ENCODE data around the gene OLR1.

Gene OLR1

DNA sequence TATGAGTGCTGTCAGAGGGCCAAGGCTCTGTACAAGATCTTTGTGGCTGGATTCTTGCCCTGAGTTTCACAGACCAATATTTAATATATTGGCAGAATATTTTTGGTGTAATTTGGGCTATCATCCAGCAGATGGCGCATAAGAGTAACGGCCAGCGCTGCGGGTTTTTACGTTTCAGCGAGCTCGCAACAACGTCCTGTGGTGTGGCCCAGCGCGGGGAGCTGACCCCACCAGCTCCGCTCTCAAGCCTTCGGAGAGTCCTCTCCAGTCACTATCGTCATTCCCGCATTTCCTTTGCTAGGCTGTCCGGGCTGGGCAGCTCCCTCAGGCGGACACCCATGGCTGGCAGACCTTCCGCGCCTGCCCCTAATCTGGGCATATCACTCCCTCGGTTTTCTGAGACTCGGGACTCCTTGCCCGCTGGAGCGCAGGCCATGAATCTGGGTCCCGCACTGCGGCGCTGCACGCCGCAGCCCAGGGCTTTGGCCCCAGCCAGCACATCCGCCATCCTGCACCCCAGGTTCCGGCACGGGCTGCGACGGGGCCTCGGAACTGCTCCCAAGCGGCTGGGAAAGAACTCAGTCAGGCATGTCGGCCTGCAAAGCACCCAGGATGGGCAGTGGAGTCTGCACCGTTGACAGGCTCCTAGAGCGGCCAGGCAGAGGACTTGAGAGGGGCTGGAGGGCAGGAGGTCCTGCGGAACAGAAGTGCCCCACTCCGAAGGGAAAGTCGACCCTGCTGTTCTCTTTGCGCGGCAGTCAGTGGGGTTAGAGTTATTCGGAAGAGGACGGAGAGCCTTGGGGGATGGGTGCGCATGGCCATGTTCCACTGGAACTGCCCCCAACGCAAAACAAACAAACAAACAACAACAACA lies 18.4 kb downstream of the OLR1 start:
- no peak overlapping the region for H3K27ac ChIP-seq (ENCODE audit: low read length)
- no peaks in the 10 kb centered on the region for H3K4me1 ChIP-seq (ENCODE audit: control insufficient read depth, insufficient read depth, low read length)
- DNase-seq (ENCODE audit: low read depth, low spot score), result peak; percentile 50
- no peaks in the 10 kb centered on the region for H3K27me3 ChIP-seq (ENCODE audit: control insufficient read depth, insufficient read depth, low read length)
- H3K9me3 ChIP-seq (ENCODE audit: control insufficient read depth, insufficient read depth, low read length), result no peaks in the 10 kb centered on the region
- no CpG with 5 or more reads among the region's 46 CpGs for WGBS (ENCODE audit: insufficient coverage, insufficient read length)
- no peaks in the 10 kb centered on the region for H3K36me3 ChIP-seq (ENCODE audit: control insufficient read depth, insufficient read depth, low read length)
- H3K4me3 ChIP-seq (ENCODE audit: low read length), result peak overlapping the region; percentile 50; the same call in 1 of the 2 replicates

DNA sequence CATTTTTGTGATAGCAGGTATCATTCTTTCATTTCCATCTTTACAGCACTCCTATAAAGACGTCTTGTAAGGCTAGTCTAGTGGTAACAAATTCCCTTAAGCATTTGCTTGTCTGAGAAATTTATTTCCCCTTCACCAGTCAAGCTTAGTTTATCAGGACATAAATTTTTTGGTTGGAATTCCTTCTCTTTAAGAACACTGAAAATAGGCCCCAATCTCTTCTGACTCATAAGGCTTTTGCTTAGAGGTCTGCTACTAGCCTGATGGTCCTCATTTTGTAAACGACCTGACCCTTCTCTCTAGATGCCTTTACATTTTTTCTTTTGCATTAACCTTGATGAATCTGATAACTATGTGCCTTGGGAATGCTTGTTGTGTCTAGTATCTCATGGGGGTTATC lies 20.3 kb downstream of the OLR1 start:
- H3K27ac ChIP-seq (ENCODE audit: low read length), result no peak overlapping the region
- H3K36me3 ChIP-seq (ENCODE audit: control insufficient read depth, insufficient read depth, low read length), result no peaks in the 10 kb centered on the region
- WGBS (ENCODE audit: insufficient coverage, insufficient read length), result no CpG with 5 or more reads among the region's 2 CpGs
- H3K4me3 ChIP-seq (ENCODE audit: low read length), result no peak overlapping the region
- H3K4me1 ChIP-seq (ENCODE audit: control insufficient read depth, insufficient read depth, low read length), result no peaks in the 10 kb centered on the region
- H3K27me3 ChIP-seq (ENCODE audit: control insufficient read depth, insufficient read depth, low read length), result no peaks in the 10 kb centered on the region
- no peak for DNase-seq (ENCODE audit: low read depth, low spot score)
- H3K9me3 ChIP-seq (ENCODE audit: control insufficient read depth, insufficient read depth, low read length), result no peaks in the 10 kb centered on the region

DNA sequence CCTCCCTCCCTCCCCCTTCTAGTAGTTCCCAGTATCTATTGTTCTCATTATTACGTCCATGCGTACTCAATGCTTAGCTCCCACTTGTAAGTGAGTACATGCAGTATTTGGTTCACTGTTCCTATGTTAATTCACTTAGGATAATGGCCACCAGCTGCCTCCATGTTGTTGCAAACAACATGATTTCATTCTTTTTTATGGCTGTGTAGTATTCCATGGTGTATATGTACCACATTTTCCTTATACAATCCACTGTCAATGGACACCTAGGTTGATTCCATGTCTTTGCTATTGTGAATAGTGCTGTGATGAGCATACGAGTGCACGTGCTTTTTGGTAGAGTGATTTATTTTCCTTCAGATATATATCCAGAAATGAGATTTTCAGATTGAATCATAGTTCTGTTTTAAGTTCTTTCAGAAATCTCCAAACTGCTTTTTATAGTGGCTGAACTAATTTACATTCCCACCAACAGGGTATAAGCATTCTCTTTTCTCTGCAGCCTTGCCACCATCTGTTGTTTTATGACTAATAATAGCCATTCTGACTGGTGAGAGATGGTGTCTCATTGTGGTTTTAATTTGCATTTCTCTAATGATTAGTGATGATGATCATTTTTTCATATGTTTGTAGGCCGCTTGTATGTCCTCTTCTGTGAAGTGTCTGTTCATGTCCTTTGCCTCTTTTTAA lies 24.1 kb downstream of the OLR1 start:
- no peak for DNase-seq (ENCODE audit: low read depth, low spot score)
- Histone ChIP-seq H3K4me1 (ENCODE audit: control insufficient read depth, insufficient read depth, low read length) (no peaks in the 10 kb centered on the region), H3K9me3 (ENCODE audit: control insufficient read depth, insufficient read depth, low read length) (no peaks in the 10 kb centered on the region), H3K27me3 (ENCODE audit: control insufficient read depth, insufficient read depth, low read length) (no peaks in the 10 kb centered on the region), H3K4me3 (ENCODE audit: low read length) (no peak overlapping the region), H3K27ac (ENCODE audit: low read length) (no peak overlapping the region), H3K36me3 (ENCODE audit: control insufficient read depth, insufficient read depth, low read length) (no peaks in the 10 kb centered on the region)
- WGBS (ENCODE audit: insufficient coverage, insufficient read length), result no CpG with 5 or more reads among the region's 5 CpGs

DNA sequence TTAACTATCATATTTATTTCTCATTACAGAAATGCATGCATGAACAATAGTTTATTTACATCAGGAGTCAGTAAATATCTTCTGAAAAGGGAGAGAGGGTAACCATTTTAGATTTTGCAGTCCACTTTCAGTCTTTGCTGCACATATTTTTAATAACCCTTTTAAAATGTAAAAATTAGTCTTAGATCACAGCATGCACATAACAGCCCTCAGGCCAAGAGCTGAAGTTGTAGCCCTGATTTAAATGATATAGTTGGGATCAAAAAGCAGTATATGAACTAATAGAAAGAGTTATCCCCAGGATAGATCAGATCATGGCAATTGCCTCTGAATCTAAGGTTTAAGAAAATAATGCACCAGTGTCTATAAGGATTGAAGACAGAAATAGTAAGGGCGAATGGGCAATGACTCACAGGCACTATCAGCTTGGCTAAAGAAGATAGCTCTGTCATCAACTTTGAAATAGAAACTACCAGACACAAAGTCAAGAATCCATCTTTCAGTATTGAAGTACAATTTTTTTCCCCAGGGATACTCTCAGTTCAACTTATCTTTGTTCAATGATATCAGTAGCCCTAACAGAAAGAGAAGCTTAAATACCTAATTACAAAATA lies 28.8 kb downstream of the OLR1 start:
- no peaks in the 10 kb centered on the region for H3K27me3 ChIP-seq (ENCODE audit: control insufficient read depth, insufficient read depth, low read length)
- H3K4me1 ChIP-seq (ENCODE audit: control insufficient read depth, insufficient read depth, low read length), result no peaks in the 10 kb centered on the region
- no peak for DNase-seq (ENCODE audit: low read depth, low spot score)
- no peak overlapping the region for H3K27ac ChIP-seq (ENCODE audit: low read length)
- H3K4me3 ChIP-seq (ENCODE audit: low read length), result no peak overlapping the region
- H3K36me3 ChIP-seq (ENCODE audit: control insufficient read depth, insufficient read depth, low read length), result no peaks in the 10 kb centered on the region
- H3K9me3 ChIP-seq (ENCODE audit: control insufficient read depth, insufficient read depth, low read length), result no peaks in the 10 kb centered on the region
- no CpG with 5 or more reads among the region's 1 CpG for WGBS (ENCODE audit: insufficient coverage, insufficient read length)

DNA sequence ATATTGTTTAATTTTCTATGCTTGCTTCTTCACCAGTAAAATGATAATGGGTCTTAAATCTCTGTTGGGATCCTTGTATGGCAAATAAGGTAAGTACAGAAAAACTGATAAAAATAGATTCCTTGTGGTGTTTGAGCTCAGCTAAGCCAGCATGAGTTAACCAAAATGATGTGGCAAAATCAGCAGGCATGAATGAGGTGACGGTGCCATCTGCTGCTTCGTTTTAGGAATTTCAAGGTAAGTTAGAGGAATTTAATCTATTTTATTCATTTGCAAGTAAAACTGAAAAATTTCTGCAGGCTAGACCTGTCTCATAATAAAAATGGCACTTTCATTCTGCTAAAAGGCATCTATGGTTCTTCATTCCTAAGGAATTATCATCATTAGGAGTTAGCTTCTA lies 31.9 kb downstream of the OLR1 start:
- H3K27me3 ChIP-seq (ENCODE audit: control insufficient read depth, insufficient read depth, low read length), result no peaks in the 10 kb centered on the region
- DNase-seq (ENCODE audit: low read depth, low spot score), result no peak
- H3K36me3 ChIP-seq (ENCODE audit: control insufficient read depth, insufficient read depth, low read length), result no peaks in the 10 kb centered on the region
- H3K4me3 ChIP-seq (ENCODE audit: low read length), result no peak overlapping the region
- no peak overlapping the region for H3K27ac ChIP-seq (ENCODE audit: low read length)
- no CpG with 5 or more reads among the region's 2 CpGs for WGBS (ENCODE audit: insufficient coverage, insufficient read length)
- H3K9me3 ChIP-seq (ENCODE audit: control insufficient read depth, insufficient read depth, low read length), result no peaks in the 10 kb centered on the region
- no peaks in the 10 kb centered on the region for H3K4me1 ChIP-seq (ENCODE audit: control insufficient read depth, insufficient read depth, low read length)

DNA sequence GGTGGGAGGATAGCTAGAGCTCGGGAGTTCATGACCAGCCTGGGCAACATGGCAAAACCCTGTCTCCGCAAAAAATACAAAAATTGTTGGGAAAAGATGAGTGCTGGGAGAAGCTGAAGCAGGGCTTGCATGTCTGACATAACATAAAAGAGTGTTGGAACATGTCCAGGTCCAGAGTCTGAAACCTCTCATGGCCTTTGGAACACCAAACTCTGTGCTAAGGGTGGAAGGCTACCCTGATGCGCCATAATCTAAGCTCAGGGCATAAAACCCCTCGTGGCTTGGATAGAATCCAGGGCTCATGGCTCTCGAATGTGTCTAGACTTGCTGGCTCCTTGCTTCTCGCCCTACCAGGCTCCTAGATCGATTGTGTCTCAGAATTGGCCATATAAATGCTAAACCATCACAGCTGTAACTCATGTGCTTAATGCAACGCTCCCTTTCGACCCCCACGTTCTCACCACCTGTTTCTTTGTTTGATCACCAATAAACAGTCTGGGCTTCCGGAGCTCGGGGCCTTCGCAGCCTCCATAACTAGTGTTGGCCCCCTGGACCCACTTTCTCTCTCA lies 35.2 kb downstream of the OLR1 start:
- no peak for DNase-seq (ENCODE audit: low read depth, low spot score)
- H3K36me3 ChIP-seq (ENCODE audit: control insufficient read depth, insufficient read depth, low read length), result no peaks in the 10 kb centered on the region
- no peak overlapping the region for H3K27ac ChIP-seq (ENCODE audit: low read length)
- WGBS (ENCODE audit: insufficient coverage, insufficient read length), result no CpG with 5 or more reads among the region's 13 CpGs
- no peaks in the 10 kb centered on the region for H3K9me3 ChIP-seq (ENCODE audit: control insufficient read depth, insufficient read depth, low read length)
- 0 out of 2 replicates have a peak, but pooled peaks cover 1% of the 10 kb centered on the region for H3K4me1 ChIP-seq (ENCODE audit: control insufficient read depth, insufficient read depth, low read length)
- H3K27me3 ChIP-seq (ENCODE audit: control insufficient read depth, insufficient read depth, low read length), result no peaks in the 10 kb centered on the region
- no peak overlapping the region for H3K4me3 ChIP-seq (ENCODE audit: low read length)

DNA sequence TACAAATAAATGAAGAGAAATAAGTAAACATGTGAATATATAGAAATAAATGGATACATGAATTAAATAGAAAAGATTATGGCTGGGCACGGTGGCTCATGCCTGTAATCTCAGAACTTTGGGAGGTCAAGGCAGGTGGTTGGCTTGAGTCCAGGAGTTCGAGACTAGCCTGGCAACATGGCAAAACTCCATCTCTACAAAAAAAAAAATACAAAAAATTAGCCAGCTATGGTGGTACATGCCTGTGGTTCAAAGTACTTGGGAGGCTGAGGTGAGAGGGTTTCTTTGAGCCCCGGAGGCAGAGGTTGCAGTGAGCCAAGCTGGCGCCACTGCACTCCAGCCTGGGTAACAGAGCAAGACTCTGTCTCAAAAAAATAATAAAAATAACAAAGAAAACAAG lies 36.8 kb downstream of the OLR1 start:
- Histone ChIP-seq H3K4me3 (ENCODE audit: low read length) (no peak overlapping the region), H3K27me3 (ENCODE audit: control insufficient read depth, insufficient read depth, low read length) (no peaks in the 10 kb centered on the region), H3K4me1 (ENCODE audit: control insufficient read depth, insufficient read depth, low read length) (peaks cover 1% of the 10 kb centered on the region; the same call in 1 of the 2 replicates), H3K9me3 (ENCODE audit: control insufficient read depth, insufficient read depth, low read length) (no peaks in the 10 kb centered on the region), H3K36me3 (ENCODE audit: control insufficient read depth, insufficient read depth, low read length) (no peaks in the 10 kb centered on the region), H3K27ac (ENCODE audit: low read length) (no peak overlapping the region)
- WGBS (ENCODE audit: insufficient coverage, insufficient read length), result no CpG with 5 or more reads among the region's 4 CpGs
- no peak for DNase-seq (ENCODE audit: low read depth, low spot score)

DNA sequence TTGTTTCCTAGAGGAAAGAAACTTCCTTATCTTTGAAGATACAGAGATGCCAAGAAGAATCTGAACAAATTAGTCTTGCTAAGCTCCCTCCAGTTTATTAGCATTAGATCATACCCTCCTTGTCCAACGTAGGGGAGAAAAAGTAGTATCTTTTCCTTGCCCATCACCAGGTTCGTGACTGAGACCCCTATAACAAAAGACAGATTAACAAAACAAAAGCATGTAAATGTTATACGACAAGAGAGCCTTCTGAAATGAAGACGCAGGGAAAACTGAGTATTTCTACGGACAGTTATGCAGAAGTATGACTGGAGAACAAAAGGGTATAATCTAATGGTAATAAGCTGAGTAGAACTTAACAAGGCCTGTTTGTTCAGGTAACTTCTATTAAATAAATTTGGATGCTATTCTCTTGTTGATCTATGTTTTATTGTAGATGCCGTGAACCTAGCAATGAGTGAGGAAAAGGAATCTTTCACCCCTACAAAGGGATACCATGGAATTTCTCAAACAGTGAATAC lies 39.0 kb downstream of the OLR1 start:
- WGBS (ENCODE audit: insufficient coverage, insufficient read length), result no CpG with 5 or more reads among the region's 6 CpGs

DNA sequence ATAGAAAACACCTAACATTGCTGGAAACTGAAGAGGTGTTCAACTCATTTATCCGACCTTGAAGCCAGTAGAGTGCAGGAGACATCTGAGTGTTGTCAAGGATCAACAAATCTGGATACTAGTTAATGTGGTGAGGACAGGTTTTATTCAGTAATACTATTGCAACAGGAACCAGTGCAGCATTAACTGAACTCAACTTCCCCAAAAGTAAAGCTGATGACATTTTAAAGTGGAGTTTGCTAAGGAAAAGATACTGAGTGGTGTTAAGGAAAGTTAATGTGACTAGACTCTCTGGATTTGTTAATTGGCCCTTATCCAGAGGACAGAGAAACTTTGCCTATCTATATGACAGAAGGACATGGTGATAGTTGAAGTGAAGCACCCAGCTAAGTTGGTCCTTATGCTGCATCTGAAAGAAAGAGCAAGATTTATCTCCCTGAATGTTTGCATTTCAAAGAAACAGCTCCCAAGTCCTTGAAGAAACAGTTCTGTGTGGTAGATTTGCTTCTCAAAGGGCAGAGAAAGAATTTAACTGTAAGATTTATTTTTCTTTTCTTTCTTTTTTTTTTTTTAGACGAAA lies 40.7 kb downstream of the OLR1 start:
- no peaks in the 10 kb centered on the region for H3K36me3 ChIP-seq (ENCODE audit: control insufficient read depth, insufficient read depth, low read length)
- no peaks in the 10 kb centered on the region for H3K27me3 ChIP-seq (ENCODE audit: control insufficient read depth, insufficient read depth, low read length)
- peaks cover 1% of the 10 kb centered on the region; the same call in 1 of the 2 replicates for H3K4me1 ChIP-seq (ENCODE audit: control insufficient read depth, insufficient read depth, low read length)
- DNase-seq (ENCODE audit: low read depth, low spot score), result no peak
- H3K9me3 ChIP-seq (ENCODE audit: control insufficient read depth, insufficient read depth, low read length), result no peaks in the 10 kb centered on the region
- no CpG with 5 or more reads among the region's 2 CpGs for WGBS (ENCODE audit: insufficient coverage, insufficient read length)
- no peak overlapping the region for H3K4me3 ChIP-seq (ENCODE audit: low read length)
- no peak overlapping the region for H3K27ac ChIP-seq (ENCODE audit: low read length)

More for the DNA sequence above, 39.0 kb downstream of the OLR1 start:
- peaks cover 1% of the 10 kb centered on the region; the same call in 1 of the 2 replicates for H3K4me1 ChIP-seq (ENCODE audit: control insufficient read depth, insufficient read depth, low read length)
- no peaks in the 10 kb centered on the region for H3K36me3 ChIP-seq (ENCODE audit: control insufficient read depth, insufficient read depth, low read length)
- H3K9me3 ChIP-seq (ENCODE audit: control insufficient read depth, insufficient read depth, low read length), result no peaks in the 10 kb centered on the region
- H3K27ac ChIP-seq (ENCODE audit: low read length), result no peak overlapping the region
- H3K27me3 ChIP-seq (ENCODE audit: control insufficient read depth, insufficient read depth, low read length), result no peaks in the 10 kb centered on the region
- DNase-seq (ENCODE audit: low read depth, low spot score), result no peak
- no peak overlapping the region for H3K4me3 ChIP-seq (ENCODE audit: low read length)

DNA sequence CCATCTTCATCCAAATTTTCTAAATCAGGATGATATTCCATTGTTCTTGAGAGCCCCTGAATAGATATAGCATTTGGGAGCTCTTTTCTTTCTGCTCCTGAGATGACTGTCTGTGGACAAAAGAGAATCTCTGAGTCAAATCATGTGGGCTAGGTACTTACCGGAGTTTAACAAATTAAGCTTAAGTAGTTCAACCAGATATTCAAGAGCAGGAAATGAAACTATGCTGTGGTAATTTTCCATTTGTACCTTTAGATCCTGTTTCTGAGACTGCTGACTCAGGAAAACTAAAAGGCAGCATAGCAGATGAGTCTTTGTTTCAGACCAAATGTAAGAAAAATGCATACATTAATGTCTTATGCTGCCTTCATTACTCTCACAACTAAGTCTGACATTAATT lies 41.9 kb downstream of the OLR1 start, which contains the start of gene CLEC7A:
TSS of gene CLEC7A (minus strand) at position 158 of the 400 bp plus-strand sequence. CDS start at position 41, 117 bp downstream.
- WGBS (ENCODE audit: insufficient coverage, insufficient read length), result no CpG with 5 or more reads among the region's 1 CpG
- H3K36me3 ChIP-seq (ENCODE audit: control insufficient read depth, insufficient read depth, low read length), result no peaks in the 10 kb centered on the region
- no peaks in the 10 kb centered on the region for H3K27me3 ChIP-seq (ENCODE audit: control insufficient read depth, insufficient read depth, low read length)
- H3K4me1 ChIP-seq (ENCODE audit: control insufficient read depth, insufficient read depth, low read length), result peaks cover 1% of the 10 kb centered on the region; the same call in 1 of the 2 replicates
- H3K27ac ChIP-seq (ENCODE audit: low read length), result no peak within 1 kb of the TSS
- no peak for DNase-seq (ENCODE audit: low read depth, low spot score)
- no peak within 1 kb of the TSS for H3K4me3 ChIP-seq (ENCODE audit: low read length)
- no peaks in the 10 kb centered on the region for H3K9me3 ChIP-seq (ENCODE audit: control insufficient read depth, insufficient read depth, low read length)
